ENCODE data around the gene MYL2. TPM values are rescaled to one million over a fixed set of nuclear protein-coding genes. Genes with fewer than 3 reads are reported as not detected.
"Not testable (repeated sequence)": the region's sequence is repeated elsewhere in the genome, so short reads cannot be mapped to it uniquely, and the experiment has no call there.

Gene MYL2
- total and polyA plus RNA-seq, 7 donors = 4.2 to 22.8 (median 19.0) TPM; not detected in 4

GRCh38 chr12:110957652-110958051 lies 37.3 kb upstream of the MYL2 start:
- H3K27me3 ChIP-seq = no peaks in the 10 kb centered on the region
- intact Hi-C loops (cut with DNase I) = no loop called here
- TF ChIP-seq POLR2A (IDR thresholded peaks at IDR 0.05) = no peak
- no peak for TF ChIP-seq POLR2AphosphoS5 (IDR thresholded peaks at IDR 0.05)
- TF ChIP-seq CTCF (IDR thresholded peaks at IDR 0.05) = no peak
- TF ChIP-seq EP300 (IDR thresholded peaks at IDR 0.05) = no peak
- no peak for DNase-seq
- H3K4me3 ChIP-seq = no peak overlapping the region
- no peaks in the 10 kb centered on the region for H3K36me3 ChIP-seq
- no peaks in the 10 kb centered on the region for H3K4me1 ChIP-seq
- H3K9me3 ChIP-seq = no peaks in the 10 kb centered on the region
- no peak overlapping the region for H3K27ac ChIP-seq
- 87 to 90% methylated on average over 9 of the region's 9 CpGs for WGBS, 2 donors

- no peak for DNase-seq
- Histone ChIP-seq H3K27ac (no peak overlapping the region), H3K4me1 (no peaks in the 10 kb centered on the region), H3K36me3 (no peaks in the 10 kb centered on the region), H3K4me3 (no peak overlapping the region), H3K9me3 (no peaks in the 10 kb centered on the region), H3K27me3 (no peaks in the 10 kb centered on the region)
- WGBS, 2 donors = 89 to 93% methylated on average over 10 of the region's 10 CpGs
- TF ChIP-seq CTCF (IDR thresholded peaks at IDR 0.05) (no peak), POLR2A (IDR thresholded peaks at IDR 0.05) (no peak), EP300 (IDR thresholded peaks at IDR 0.05) (no peak), POLR2AphosphoS5 (IDR thresholded peaks at IDR 0.05) (no peak)
- intact Hi-C loops (cut with DNase I) = no loop called here
These were observed 36.8 kb upstream of the MYL2 start for GRCh38 chr12:110957159-110957558.

GRCh38 chr12:110950867-110951266 lies 30.5 kb upstream of the MYL2 start:
- H3K36me3 ChIP-seq; H3K9me3 ChIP-seq; H3K4me1 ChIP-seq; H3K27ac ChIP-seq; intact Hi-C loops (cut with DNase I); DNase-seq; H3K4me3 ChIP-seq; H3K27me3 ChIP-seq: not testable (repeated sequence)
- WGBS, 2 donors = 96% methylated on average over 23 to 24 of the region's 31 CpGs

- intact Hi-C loops (cut with DNase I); H3K36me3 ChIP-seq; H3K4me1 ChIP-seq; H3K9me3 ChIP-seq; H3K4me3 ChIP-seq; H3K27ac ChIP-seq; H3K27me3 ChIP-seq; DNase-seq: not testable (repeated sequence)
- WGBS, 2 donors = 96% methylated on average over 29 to 30 of the region's 31 CpGs
These were observed 30.1 kb upstream of the MYL2 start for GRCh38 chr12:110950466-110950865.

- TF ChIP-seq POLR2AphosphoS5 (IDR thresholded peaks at IDR 0.05) (no peak), CTCF (IDR thresholded peaks at IDR 0.05) (no peak), EP300 (IDR thresholded peaks at IDR 0.05) (no peak), POLR2A (IDR thresholded peaks at IDR 0.05) (no peak)
- Histone ChIP-seq H3K27ac (no peak overlapping the region), H3K9me3 (peaks cover 6 to 9% (median 9%) of the 10 kb centered on the region in 4 donors), H3K4me3 (no peak overlapping the region), H3K36me3 (no peaks in the 10 kb centered on the region), H3K4me1 (no peaks in the 10 kb centered on the region), H3K27me3 (no peaks in the 10 kb centered on the region)
- no peak for DNase-seq
- intact Hi-C loops (cut with DNase I) = no loop called here
- WGBS, 2 donors = 49 to 74% methylated on average over 2 of the region's 2 CpGs
These were observed 27.7 kb upstream of the MYL2 start for GRCh38 chr12:110948041-110948440.

- 69 to 74% methylated on average over 2 of the region's 2 CpGs for WGBS, 2 donors
- peaks cover 0 to 5% (median 0%) of the 10 kb centered on the region in 3 donors for H3K27me3 ChIP-seq
- no peaks in the 10 kb centered on the region for H3K4me1 ChIP-seq
- intact Hi-C loops (cut with DNase I) = no loop called here
- no peaks in the 10 kb centered on the region for H3K36me3 ChIP-seq
- no peak overlapping the region for H3K27ac ChIP-seq
- no peak for DNase-seq
- no peak overlapping the region for H3K4me3 ChIP-seq
- TF ChIP-seq CTCF (IDR thresholded peaks at IDR 0.05) = no peak
- TF ChIP-seq POLR2AphosphoS5 (IDR thresholded peaks at IDR 0.05) = no peak
- peaks cover 6 to 9% (median 9%) of the 10 kb centered on the region in 4 donors for H3K9me3 ChIP-seq
These were observed 23.0 kb upstream of the MYL2 start for GRCh38 chr12:110943373-110943772.
